ENCODE measurements around the gene UBE2E2.

Gene UBE2E2

DNA sequence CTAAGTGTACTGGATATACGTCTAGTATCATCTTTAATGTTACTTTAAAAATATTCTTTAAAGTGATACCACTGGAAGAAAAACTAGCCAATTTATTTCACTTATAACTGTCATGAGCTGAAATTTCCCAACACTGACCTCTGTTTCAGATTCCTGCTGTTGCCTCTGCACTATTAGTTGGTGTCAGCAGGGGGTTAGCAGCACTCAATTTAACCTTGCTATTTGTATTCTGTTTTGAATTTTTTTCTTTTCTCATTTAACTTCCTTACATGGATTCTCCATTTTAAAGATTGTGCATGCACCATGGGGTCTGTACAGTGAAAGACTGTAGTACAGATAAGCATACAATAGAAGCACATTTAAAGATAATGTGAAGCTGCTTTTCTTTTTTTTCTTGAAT is 169.2 kb downstream of the UBE2E2 start:
- intact Hi-C loops (cut with DNase I), result no loop called here
- no peak for DNase-seq

DNA sequence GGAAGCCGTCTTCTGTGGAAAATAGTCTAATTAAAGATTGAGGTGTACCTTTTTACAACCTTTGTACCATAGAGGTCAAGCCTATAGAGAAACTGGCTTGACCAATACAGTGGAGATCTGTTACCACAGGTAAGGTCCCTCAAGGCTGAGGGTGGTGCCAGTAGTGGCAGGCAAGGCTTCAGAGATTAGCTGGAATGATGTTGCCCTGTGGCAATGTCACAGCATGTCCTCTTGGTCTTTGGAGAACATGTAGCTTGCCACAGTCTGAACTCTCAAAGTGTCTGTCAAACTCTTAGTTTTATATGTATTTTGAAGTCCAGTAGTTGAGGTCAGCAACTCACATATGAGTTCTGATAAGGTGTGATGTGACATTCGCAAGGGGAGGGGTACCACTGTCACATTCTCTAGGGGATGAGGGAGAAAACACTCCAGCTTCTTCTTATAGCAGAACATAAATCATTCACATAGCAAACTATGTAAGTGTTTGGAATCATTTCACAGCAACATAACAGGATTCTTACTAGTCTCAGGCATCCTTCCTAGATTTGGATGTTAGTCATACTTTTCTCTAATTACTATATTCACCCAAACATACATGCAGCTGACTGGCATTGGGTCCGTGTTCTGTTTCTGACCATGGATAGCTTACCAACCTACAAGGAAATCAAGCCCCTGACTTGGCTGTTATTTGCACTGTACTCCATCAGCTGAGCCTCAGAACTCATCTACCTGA is 173.6 kb downstream of the UBE2E2 start:
- no peak for DNase-seq
- intact Hi-C loops (cut with DNase I), result no loop called here

DNA sequence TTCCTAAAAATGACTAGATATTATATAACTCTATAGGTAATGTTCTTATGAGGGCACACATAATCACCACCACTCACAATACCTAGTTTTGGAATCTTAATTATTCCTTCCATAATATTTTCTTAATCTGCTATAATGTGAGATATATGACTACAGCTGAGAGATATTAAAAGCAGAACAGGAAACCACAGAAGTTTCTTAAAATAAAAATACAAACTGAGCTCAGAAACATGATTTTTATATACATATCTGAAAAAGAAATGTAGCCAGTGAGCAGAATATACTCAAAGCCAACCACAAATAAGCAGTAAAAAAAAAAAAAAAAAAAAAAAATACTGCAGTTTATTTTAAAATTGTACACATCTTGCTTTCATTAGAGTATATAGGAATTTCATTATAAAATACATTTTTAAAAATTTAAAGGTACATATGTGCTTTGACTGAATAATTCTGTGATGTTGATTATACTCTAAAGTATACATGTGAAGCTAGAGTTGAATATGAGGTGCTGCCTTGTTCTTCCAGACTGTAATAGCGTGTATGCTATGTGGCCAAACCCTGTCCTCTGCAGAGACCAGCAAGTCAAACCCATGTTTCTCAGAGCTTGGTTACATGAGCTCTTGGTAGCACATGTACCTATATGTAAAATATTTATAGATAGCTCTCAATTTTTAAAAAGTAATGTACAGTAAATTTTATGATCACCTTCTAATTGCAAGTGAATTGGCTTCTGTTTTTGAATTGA is 175.0 kb downstream of the UBE2E2 start:
- intact Hi-C loops (cut with DNase I), result no loop called here
- DNase-seq, result no peak

DNA sequence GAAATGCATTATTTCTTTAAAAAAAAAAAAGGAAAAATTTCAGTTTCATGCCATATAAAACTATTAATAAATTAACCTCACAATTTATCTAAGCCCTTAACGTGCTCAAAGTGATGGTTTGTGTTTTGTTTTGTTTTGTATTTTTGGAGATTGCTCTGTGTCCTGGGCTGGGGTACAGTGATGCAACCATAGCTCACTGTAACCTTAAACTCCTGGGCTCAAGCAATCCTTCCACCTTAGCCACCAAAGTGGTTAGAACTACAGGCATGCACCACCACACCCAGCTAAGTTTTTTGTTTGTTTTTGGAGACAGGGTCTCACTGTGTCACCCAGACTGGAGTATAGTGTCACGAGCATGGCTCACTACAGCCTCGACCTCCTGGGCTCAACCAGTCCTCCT is 180.7 kb downstream of the UBE2E2 start:
- DNase-seq, result peak in 1 of 10 donors; percentile 59
- intact Hi-C loops (cut with DNase I), result no loop called here

DNA sequence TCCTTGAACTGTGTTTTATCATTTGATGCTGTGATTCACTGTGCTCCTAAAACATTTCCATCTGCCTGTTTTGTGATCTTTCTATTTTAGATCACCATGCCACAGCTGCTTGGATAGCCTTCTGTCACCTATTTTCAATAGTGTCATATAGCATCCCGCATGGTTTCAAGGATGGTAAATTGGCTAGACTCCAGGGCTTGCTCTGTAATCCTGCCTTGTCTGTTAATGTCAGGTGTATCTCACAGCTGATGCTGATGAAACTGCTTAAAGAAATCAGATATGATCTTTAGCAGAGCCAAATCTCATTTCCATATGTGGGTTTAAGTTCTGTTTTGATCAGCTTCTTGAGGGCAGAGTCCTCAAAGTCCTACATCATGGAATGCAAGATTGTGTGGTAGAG is 182.2 kb downstream of the UBE2E2 start:
- DNase-seq, result no peak
- intact Hi-C loops (cut with DNase I), result no loop called here

DNA sequence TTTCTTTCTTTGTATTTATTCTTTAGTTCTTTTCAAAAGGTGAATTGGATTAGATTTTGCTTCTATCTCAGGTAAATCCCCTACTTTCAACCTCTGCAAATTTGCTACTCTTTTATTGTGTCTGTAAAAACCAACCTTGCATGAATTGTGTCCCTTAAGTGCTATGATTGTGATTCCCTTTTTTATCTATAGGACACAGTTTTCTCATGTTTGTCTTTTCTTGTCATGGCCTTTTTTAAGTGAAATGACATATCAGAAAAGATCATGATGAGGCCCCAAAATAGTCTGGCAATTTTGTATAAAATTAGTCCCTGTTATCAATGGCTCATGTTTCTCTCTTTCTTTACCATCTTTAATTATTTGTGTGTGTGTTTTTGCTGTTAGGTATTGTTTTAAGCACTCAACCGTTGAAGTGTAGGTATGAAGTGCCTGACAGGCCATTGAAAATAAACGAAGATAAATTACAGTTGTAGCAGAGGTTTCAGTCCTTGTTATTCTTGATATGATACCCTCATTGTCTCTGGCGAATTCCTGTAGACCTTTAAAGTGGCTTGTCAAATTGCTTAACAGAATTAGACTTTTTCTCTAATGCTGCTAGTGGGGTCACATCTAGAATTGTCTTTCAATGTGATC is 184.3 kb downstream of the UBE2E2 start:
- DNase-seq, result no peak
- intact Hi-C loops (cut with DNase I), result no loop called here

DNA sequence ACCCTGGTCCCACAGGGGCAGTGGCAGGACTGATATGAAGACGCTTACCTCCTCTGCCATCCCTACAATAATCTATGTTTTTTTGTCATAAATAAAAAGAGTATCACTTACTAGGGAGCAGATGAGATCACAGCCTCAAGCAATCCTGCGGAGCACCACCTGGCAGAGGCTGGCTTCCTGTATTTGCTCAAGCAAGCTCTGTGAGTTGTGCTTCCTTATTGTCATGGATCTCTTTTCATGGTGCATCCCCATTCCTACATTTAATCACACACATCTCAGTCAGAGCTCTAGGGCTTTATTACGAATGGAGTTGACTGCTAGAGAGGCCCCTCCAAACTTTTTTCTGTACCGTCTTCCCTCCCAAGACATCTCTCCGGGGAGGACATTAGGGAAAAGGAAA is 186.0 kb downstream of the UBE2E2 start:
- no peak for DNase-seq
- intact Hi-C loops (cut with DNase I), result no loop called here

DNA sequence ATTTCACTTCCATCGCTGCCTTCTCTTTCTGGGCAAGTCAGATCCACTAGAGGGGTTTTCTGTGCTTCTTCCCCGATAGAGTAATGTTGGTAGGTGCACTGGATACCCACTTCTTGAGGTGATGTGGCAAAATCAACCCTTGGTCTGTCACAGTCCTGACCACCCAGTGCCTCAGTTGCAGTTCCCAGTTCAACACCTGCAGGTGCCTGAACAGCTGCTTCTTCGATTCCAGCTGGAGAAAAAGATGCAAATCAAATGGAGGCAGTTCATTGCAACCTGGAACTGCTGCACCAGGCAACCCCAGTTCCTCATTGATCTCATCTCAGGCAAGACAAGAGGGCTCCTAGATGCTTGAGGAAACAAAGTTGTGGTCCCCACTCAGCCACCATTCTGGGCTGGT is 186.6 kb downstream of the UBE2E2 start:
- intact Hi-C loops (cut with DNase I), result no loop called here
- no peak for DNase-seq

DNA sequence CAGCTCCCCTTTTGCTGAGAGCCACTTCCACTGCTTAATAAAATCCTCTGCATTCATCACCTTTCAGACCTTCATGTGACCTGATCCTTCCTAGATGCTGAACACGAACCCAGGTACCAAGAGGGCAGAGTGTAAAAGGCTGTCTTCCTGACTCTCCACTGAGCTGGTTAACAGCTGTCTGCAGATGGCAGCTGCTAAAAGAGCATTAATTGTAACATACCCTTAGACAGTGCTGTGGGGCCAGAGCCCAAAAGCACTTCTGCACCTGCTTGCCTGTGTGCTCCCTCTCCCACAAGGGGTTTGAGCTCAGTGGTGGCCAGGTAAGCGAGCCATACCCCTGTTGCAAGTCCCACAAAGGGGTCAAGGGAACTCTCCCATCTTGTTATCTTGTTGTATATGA is 187.3 kb downstream of the UBE2E2 start:
- no peak for DNase-seq
- intact Hi-C loops (cut with DNase I), result no loop called here

DNA sequence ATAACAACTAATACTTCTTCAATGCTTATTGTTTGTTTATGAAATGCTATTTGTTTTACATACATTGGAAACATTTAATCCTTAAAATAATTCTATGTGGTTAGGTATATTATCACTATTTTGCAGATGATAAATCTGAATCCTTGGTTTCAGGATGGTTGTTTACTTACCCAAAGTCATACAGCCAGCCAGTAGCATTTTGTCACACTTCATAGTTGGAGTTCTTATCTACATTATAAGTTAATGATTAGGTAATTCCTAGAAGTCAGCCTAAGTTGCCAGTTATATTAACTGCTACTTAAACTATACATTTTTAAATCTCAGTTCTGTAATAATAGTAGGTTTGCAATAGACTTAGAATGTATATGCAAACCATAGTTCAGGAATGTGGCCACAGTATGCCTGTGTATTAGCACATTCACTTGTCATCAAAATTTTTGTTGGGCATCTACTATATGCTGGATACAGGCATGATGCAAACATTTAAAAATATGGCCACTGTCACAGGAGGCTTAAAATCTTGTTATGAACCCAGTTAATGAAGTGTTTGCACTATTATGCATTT is 187.9 kb downstream of the UBE2E2 start:
- intact Hi-C loops (cut with DNase I), result no loop called here
- DNase-seq, result no peak

DNA sequence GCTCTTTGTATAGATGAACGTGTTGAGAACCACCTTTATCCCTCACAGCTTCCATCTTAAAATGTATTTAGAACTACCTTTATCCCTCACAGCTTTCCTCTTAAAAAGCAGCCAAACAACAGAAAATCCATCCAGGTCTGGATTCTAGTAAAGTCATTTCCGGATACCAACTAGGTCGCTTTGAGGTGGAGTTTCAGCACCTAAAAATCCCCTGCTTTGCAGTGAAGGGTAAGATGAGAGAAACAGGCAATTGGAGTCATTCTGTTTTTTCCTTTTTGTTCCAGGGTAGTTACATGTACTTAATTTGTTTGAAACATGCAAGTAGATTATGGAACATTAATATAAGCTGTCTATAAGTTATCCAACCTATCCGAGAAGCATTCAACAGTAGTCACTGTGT is 192.0 kb downstream of the UBE2E2 start:
- intact Hi-C loops (cut with DNase I), result no loop called here

DNA sequence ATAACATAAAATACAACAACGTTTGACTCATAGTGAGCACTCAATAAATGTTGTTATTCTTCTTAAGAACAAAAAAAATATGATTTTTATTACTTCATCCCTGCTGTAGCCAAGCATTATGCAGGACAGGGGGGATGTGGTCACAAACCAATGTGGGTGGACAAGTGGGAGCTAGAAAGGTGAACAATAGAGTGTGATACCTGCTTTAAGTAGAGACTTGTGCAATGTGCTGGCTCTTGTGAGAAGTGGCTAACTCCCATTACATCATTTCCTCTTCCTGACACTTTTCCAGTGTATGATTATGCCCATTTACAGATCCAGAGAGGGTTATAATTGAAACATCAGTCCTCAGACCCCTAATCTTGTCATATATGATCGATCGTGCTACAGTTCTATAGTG is 193.6 kb downstream of the UBE2E2 start:
- no peak for DNase-seq
- intact Hi-C loops (cut with DNase I), result no loop called here

More for the DNA sequence above, 192.0 kb downstream of the UBE2E2 start:
- DNase-seq, result no peak

DNA sequence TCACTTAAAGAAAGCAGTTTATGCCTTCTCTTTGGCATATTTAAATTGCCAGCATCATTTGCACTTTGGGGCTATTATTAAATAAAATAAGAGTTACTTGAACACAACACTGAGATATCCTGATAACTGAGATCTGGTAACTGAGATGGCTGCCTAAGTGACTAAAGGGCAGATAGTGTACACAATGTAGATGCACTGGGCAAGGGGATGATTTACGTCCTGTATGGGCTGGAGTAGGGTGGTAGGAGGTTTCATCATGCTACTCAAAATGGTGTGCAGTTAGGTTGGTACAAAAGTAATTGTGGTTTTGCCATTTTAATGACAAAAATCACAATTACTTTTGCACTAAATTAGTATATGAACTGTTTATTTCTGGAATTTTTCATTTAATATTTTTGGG is 196.1 kb downstream of the UBE2E2 start:
- no peak for DNase-seq
- intact Hi-C loops (cut with DNase I), result no loop called here

DNA sequence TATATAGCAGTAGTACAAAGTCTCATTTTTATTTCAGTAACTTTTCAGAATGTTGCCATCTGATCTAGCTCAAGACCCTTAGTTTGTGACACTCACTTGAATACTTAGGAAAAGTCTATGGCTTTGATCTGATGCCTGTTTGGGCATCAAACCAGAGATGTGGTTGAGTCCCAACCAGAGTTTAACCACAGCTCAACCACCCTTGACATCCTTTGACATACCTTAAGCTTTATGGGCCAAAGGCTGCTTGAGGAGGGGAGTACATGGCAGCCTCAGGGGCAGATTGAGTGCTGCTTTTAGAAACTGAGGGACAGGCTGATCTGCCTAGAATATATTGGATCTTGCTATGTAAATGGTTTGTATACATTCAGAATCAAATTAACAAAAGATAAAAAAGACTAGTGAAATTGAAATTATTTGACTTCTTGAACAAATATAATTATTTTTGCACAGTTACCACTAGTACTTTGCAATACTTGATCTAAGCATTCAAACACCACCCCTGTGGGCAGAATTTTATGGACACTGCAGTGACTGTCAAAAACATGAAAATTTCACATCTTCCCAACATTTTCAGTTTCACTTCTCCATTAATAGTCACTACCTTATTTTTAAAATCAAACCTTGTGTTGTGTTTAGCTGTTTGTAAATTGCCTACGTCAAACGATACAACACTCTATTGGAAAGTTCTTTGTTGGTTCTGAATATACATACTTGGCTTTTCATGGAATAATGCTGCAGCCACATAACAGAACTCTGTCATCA is 199.8 kb downstream of the UBE2E2 start:
- intact Hi-C loops (cut with DNase I), result no loop called here
- no peak for DNase-seq

DNA sequence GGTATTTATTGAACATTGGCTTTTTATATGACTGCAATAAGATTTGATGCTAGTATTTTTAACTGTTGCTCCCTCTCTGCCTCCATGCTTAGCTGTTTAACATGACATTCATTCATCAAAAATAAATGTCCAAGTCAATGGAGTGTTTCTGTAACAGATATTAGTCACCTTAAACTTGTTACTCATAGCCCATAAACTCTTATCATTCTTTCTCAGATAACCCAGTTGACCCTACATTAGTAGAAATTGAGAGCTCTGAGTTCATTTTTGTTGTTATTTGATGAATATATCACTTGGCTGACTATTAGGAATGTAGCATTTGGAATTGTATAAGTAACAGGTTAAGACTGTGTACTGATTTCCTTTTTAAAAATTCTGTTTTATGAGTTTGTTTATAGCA is 201.1 kb downstream of the UBE2E2 start:
- DNase-seq, result no peak
- intact Hi-C loops (cut with DNase I), result no loop called here

DNA sequence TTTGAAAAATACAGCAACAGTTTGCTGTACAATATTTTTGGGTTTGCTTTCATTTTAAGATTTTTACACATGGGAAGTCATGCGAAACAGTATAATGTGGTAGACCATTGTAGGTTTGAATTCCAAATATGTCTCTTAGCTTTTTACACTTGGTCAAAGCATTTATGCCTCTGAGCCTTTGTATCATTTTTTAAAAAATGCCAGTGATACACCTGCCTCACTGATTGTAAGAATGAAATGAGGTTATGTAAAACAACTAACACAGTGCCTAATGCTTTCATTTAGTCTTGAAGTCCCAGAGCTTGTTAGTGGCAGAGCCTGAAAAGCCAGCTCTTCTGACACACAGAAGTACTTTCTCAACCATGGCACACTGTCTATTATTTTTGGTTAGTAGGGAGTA is 202.0 kb downstream of the UBE2E2 start:
- intact Hi-C loops (cut with DNase I), result no loop called here
- DNase-seq, result no peak

DNA sequence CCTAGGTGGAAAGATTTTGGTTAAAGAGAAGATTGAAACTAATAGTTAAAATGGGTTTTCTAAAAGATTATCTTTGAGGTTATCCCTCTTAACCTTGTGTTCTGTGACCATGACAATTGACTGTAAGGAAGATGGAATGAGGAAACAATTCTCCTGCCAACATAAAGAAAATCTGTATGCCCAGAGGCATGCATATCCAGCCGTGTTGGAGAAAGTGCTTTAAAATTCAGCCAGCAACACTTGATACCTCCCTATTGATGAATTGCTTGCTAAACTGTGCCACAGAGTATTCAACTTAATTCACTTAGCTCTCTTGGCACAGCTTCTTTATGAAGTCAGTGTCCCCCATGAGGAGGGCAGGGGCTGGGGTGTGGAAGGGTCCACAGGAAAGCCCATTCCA is 203.5 kb downstream of the UBE2E2 start:
- DNase-seq, result no peak
- intact Hi-C loops (cut with DNase I), result no loop called here

DNA sequence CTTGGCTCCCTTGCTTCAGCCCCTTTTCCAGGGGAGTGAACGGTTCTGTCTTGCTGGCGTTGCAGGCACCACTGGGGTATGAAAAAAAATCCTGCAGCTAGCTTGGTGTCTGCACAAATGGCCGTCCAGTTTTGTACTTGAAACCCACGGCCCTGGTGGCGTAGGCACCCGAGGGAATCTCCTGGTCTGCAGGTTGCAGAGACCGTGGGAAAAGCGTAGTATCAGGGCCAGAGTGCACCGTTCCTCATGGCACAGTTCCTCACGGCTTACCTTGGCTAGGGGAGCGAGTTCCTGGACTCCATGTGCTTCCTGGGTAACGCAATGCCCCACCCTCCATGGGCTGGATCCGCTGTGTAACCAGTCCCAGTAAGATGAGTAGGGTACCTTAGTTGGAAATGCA is 214.9 kb downstream of the UBE2E2 start:
- DNase-seq, result peak in 2 of 10 donors; percentile 34 to 66
- intact Hi-C loops (cut with DNase I), result no loop called here

DNA sequence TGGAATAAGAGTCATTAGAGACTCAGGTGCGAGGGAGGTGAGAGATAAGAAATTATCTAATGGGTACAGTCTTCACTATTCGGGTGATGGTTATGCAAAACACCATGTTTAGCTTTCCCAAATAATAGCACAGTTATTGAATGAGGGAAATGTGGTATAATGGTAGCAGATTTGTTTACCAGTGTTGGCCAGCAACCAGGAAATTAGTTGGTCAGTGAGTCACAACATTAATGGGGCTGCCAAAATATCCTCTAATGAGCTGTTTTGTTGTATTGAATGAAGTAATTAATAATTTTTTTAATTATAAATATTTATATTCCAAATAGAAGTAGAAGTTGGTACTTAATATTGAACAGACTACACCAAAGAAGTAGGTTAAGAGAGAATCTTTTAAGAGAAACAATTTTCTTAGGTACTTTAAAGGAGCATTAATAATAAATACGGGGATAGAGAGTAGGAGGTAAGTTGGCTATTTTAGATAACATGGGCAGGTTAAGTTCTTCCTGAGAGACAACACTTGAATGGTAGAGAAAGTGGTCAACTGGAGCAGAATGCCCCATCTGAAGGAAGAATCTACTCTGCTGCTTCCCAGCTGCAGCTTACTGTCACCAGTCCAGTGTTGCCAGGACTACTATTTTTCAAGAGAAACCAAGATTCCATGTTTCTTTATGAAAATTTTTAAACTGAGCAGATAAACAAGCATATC is 218.8 kb downstream of the UBE2E2 start:
- DNase-seq, result no peak
- intact Hi-C loops (cut with DNase I), result no loop called here

DNA sequence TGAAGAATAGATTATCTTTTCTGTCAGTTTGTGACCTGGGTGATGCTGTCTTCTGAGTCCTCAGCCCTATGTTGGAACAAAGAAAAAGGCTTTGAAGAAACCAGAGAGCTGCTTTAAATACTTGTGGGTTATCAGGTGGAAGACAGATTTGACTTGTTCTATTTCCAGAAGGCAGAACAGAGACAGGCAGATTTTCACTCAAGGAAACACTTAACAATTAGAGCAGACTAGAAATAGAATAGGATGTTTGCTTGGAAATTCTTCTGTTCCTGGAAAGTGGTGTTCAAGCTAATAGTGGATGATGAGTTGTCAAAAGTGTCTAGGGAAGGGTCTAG is 219.4 kb downstream of the UBE2E2 start:
- intact Hi-C loops (cut with DNase I), result no loop called here
- DNase-seq, result no peak

All from posterior cingulate gyrus (tissue), 11 donors.